ENCODE results near the gene ROPN1L.
"Not testable (repeated sequence)": the region's sequence is repeated elsewhere in the genome, so short reads cannot be mapped to it uniquely, and the experiment has no call there.

DNA sequence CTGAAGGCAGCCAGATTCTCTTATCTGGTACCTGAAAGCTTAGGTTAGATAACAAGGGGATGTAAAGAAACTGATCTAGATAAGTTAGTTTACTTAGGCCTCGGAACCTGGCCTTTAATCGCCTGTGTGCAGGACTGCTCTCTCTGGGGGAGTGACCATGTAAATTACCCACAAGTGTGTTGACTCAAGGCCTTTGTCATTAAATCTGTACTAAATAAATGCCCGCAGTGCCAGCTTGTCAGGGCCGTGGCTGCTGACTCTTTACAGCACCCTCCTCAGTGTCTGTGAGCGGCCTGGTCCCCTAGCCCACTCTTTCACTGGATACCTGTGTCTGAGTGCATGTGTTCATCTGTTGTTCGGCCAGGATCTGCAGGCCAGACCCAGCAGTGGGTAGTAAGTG, 52.8 kb downstream of the ROPN1L start:
- not testable (repeated sequence) for TF ChIP-seq POLR2A (IDR thresholded peaks at IDR 0.05)
- TF ChIP-seq, protein P1, sequence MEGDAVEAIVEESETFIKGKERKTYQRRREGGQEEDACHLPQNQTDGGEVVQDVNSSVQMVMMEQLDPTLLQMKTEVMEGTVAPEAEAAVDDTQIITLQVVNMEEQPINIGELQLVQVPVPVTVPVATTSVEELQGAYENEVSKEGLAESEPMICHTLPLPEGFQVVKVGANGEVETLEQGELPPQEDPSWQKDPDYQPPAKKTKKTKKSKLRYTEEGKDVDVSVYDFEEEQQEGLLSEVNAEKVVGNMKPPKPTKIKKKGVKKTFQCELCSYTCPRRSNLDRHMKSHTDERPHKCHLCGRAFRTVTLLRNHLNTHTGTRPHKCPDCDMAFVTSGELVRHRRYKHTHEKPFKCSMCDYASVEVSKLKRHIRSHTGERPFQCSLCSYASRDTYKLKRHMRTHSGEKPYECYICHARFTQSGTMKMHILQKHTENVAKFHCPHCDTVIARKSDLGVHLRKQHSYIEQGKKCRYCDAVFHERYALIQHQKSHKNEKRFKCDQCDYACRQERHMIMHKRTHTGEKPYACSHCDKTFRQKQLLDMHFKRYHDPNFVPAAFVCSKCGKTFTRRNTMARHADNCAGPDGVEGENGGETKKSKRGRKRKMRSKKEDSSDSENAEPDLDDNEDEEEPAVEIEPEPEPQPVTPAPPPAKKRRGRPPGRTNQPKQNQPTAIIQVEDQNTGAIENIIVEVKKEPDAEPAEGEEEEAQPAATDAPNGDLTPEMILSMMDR (IDR thresholded peaks at IDR 0.05): not testable (repeated sequence)
